AG20443 (cell line): ENCODE results near the gene TRAPPC12.
A peak's percentile ranks its signal among the peaks of the same experiment; 100 is the strongest.
"Not testable (repeated sequence)": the region's sequence is repeated elsewhere in the genome, so short reads cannot be mapped to it uniquely, and the experiment has no call there.

Experiments
- DNase-seq: peaks from one replicate; pipeline ENCODE4 v3.0.0; 2012; ENCODE audit warnings: low spot score, mixed read lengths

TRAPPC12 gene

GRCh38 chr2:3454005-3454404, 74.5 kb downstream of the TRAPPC12 start:
- not testable (repeated sequence) for DNase-seq

GRCh38 chr2:3454802-3455201, 75.3 kb downstream of the TRAPPC12 start:
- DNase-seq: no peak

GRCh38 chr2:3456125-3456524, 76.6 kb downstream of the TRAPPC12 start:
- no peak for DNase-seq

- DNase-seq: no peak
These were observed 78.3 kb downstream of the TRAPPC12 start for GRCh38 chr2:3457524-3458395.

- DNase-seq: no peak
These were observed 79.1 kb downstream of the TRAPPC12 start for GRCh38 chr2:3458396-3459184.

GRCh38 chr2:3459185-3460015, 79.9 kb downstream of the TRAPPC12 start:
- DNase-seq: no peak

- no peak for DNase-seq
These were observed 80.7 kb downstream of the TRAPPC12 start for GRCh38 chr2:3460156-3460555.

GRCh38 chr2:3460831-3461800, 81.6 kb downstream of the TRAPPC12 start:
- no peak for DNase-seq

- peak; percentile 66 for DNase-seq
These were observed 82.5 kb downstream of the TRAPPC12 start for GRCh38 chr2:3461801-3462492.

- no peak for DNase-seq
These were observed 83.1 kb downstream of the TRAPPC12 start for GRCh38 chr2:3462493-3463104.

- DNase-seq: no peak
These were observed 83.8 kb downstream of the TRAPPC12 start for GRCh38 chr2:3463186-3463835.

GRCh38 chr2:3463944-3464343, 84.5 kb downstream of the TRAPPC12 start:
- DNase-seq: no peak

- DNase-seq: no peak
These were observed 85.0 kb downstream of the TRAPPC12 start for GRCh38 chr2:3464401-3465005.

GRCh38 chr2:3465328-3465727, 85.8 kb downstream of the TRAPPC12 start:
- DNase-seq: no peak

- peak; percentile 92 for DNase-seq
These were observed 86.5 kb downstream of the TRAPPC12 start for GRCh38 chr2:3465844-3466481.

- DNase-seq: no peak
These were observed 87.0 kb downstream of the TRAPPC12 start for GRCh38 chr2:3466482-3466863.

GRCh38 chr2:3466966-3467365, 87.5 kb downstream of the TRAPPC12 start:
- DNase-seq: no peak

- DNase-seq: no peak
These were observed 88.2 kb downstream of the TRAPPC12 start for GRCh38 chr2:3467654-3468053.
